GM10266 (cell line): Measurements from ENCODE around the gene ANKFY1.

Source experiments
- DNase-seq: peaks from one replicate; pipeline ENCODE4 v3.0.0; 2012; ENCODE audit errors: extremely low spot score
- TF ChIP-seq, protein P1 (sequence below): IDR thresholded peaks from 2 replicates; pipeline ENCODE4 v1.5.1; 2012; ENCODE audit warnings: mild to moderate bottlenecking, low read depth; ENCODE audit not compliant: control insufficient read depth, insufficient read depth; ENCODE audit errors: missing control alignments

The ANKFY1 gene

DNA sequence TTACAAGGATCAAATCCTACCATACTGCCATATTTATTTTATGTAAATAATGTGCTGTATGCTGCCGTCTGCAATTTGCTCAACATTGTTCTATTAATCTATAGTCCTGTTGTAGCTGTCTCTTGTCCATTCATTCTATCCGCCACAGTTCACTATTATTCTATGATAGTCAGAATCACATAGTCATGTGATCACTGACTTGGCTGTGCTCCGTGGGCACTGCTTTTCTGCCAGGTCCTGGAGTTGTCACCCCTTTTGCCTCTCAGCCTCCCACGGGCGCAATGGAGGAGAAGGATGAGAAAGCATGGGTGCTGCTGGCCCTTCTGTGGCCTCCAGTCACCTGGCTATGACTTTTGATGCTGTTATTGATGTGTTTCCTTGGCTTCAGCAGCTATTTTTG, 37.3 kb upstream of the ANKFY1 start:
- DNase-seq: no peak
- TF ChIP-seq, protein P1, sequence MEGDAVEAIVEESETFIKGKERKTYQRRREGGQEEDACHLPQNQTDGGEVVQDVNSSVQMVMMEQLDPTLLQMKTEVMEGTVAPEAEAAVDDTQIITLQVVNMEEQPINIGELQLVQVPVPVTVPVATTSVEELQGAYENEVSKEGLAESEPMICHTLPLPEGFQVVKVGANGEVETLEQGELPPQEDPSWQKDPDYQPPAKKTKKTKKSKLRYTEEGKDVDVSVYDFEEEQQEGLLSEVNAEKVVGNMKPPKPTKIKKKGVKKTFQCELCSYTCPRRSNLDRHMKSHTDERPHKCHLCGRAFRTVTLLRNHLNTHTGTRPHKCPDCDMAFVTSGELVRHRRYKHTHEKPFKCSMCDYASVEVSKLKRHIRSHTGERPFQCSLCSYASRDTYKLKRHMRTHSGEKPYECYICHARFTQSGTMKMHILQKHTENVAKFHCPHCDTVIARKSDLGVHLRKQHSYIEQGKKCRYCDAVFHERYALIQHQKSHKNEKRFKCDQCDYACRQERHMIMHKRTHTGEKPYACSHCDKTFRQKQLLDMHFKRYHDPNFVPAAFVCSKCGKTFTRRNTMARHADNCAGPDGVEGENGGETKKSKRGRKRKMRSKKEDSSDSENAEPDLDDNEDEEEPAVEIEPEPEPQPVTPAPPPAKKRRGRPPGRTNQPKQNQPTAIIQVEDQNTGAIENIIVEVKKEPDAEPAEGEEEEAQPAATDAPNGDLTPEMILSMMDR: no peak

DNA sequence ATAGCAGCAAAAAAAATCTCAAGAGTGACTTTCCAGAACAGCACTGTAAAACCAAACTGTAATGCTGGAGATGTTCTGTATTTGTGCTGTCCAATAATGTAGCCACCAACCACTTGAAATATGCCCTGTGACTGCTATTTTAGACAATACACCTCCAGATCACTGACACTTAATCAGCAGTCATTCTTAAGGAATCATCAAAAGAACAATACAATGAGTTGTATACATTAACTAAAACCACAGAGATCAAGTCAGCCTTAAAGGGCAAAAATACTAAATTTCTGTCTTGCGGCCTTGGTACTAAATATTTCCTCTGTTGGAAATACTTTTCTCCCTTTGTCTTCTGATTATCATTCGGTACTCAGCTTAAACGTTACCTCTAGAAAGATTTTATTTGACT, 33.6 kb upstream of the ANKFY1 start:
- TF ChIP-seq, protein P1: no peak
- no peak for DNase-seq

DNA sequence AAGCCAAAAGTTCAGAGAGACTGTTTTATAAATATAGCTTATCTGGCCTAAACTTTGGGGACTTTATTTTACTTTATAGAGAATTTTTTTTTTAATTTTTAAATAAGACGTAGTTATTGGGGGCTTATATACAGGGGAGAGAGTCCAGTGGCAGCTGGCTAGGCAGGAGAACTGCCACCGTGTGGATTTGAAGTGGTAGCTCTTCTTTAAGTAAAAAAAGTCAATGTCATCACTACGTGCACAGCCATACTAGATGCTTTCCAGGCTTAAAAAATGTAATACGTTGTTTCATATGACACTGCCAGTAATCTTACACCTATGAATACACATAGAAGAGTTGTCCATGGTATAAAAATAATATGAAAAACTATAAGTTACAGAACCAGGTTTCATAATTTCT, 31.9 kb upstream of the ANKFY1 start:
- TF ChIP-seq, protein P1: no peak
- DNase-seq: no peak

DNA sequence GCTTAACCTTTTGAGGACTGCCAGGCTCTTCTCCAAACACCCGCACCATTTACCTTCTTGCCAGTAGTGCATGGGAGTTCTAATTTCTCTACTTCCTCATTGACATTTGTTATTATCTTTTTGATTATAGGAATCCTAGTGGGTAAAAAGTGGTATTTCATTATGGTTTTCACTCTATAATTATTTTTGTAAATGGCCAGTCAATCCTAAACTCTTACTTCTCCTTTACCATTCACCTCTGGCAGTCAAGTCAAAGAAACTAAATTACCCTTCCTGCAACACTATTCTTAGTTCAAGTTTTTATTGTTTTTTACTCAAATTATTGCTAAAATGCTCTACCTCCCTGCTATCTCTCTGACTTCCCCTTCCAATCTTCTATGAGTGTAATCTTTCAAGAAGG, 29.8 kb upstream of the ANKFY1 start:
- TF ChIP-seq, protein P1: no peak
- DNase-seq: peak; percentile 15

DNA sequence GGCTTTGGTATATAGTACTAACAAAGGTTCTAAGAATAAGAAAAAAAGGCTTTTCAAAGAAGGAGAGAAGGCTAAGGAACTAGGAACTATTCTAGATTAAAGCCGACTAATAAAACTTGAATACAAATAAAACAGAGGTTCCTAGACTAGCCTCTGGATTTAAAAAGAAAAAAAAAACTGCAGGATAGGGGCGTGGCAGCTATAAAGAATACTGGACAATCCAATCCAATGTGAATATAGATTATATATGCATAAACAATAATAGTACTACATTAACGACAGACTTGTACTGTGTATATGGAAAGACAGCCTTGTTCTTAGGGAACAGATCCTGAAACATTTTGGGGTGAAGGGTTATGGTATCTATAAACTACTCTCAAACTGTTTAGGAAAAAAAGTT, 23.9 kb upstream of the ANKFY1 start:
- no peak for DNase-seq
- TF ChIP-seq, protein P1: no peak

DNA sequence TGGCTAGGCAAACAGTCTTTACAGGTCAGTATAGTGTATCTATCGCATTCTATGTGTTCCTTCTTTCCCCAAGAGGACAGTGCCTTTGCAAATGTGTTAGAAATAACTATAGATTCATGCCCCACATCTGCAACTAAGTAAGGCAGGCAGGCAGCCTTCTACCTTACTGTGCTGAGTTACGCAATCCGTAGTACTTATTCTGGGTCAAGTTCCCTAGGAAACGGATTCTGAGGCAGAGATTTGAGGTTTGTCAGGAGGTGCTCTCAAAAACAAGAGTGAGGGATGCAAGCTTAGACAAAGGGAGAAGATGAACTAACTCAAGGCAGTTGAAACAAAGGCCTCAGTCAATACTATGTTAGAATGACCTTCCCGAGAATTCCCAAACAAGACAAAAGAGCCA, 12.7 kb upstream of the ANKFY1 start:
- no peak for DNase-seq
- TF ChIP-seq, protein P1: no peak

DNA sequence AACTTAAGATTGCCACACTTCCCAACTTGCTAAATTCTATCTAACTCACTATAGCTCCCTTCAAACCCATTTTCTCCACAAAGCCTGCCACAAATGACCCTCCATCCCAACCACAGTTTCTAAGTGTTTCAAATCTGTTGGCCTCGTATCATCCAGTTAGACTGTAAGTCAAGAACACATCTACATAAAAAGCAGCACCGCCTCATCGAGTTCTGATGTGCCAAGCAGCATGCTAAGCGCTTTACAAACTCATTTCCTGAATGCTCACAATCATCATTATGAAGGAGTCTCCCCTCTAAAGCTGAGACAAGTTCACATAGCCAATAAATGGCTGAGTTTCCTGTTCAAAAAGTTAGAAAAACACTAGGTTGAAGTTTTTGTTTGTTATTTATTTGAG, 9.2 kb upstream of the ANKFY1 start:
- no peak for DNase-seq
- TF ChIP-seq, protein P1: no peak
